Prostate gland (tissue), 2 donors: ENCODE data around the gene AFDN. TPM values are rescaled to one million over a fixed set of nuclear protein-coding genes. Genes with fewer than 3 reads are reported as not detected.

ENCODE experiments used
- DNase-seq: peaks from one replicate; pipeline ENCODE4 v3.0.0-alpha.2; 2019; ENCODE audit warnings: low spot score
- H3K27ac ChIP-seq, 2 donors: fragments of 200-600 bp; sonication (generic); 2 replicates each; pipeline ENCODE4 v1.5.1; 2017 to 2019
- H3K27me3 ChIP-seq: fragments of 200-600 bp; sonication (generic); replicated peaks from 2 replicates; pipeline ENCODE4 v1.5.1; 2019; ENCODE audit not compliant: insufficient read depth
- H3K36me3 ChIP-seq, 2 donors: fragments of 200-600 bp; sonication (generic); 1 replicate in 1 of 2; 2 replicates in 1 of 2; pipeline versions ENCODE4 v1.5.1 to v1.8.1; 2017 to 2019
- H3K4me1 ChIP-seq: fragments of 200-600 bp; sonication (generic); replicated peaks from 2 replicates; pipeline ENCODE4 v1.5.1; 2019
- H3K4me3 ChIP-seq, 2 donors: fragments of 200-600 bp; sonication (generic); 2 replicates each; pipeline ENCODE4 v1.5.1; 2017 to 2019
- H3K9me3 ChIP-seq: fragments of 200-600 bp; sonication (generic); 2 replicates; pipeline ENCODE4 v1.5.1; 2017
- CTCF ChIP-seq, 4 experiments: fragments of 200-600 bp in 2 of 4; fragments of 450-650 bp in 2 of 4; sonication (generic) in 2 of 4; IDR thresholded peaks; 1 replicate in 3 of 4; 2 replicates in 1 of 4; pipeline ENCODE4 v1.5.1; 2016 to 2019; ENCODE audit warnings: antibody characterized with exemption in 4 of 4, mild to moderate bottlenecking in 2 of 4, moderate library complexity in 2 of 4
- POLR2A ChIP-seq: fragments of 450-650 bp; IDR thresholded peaks from one replicate; pipeline ENCODE4 v1.6.1; 2016; ENCODE audit warnings: antibody characterized with exemption, mild to moderate bottlenecking
- POLR2AphosphoS5 ChIP-seq: sonication (generic); formaldehyde crosslinking; IDR thresholded peaks from one replicate; pipeline ENCODE4 v1.6.1; 2017; ENCODE audit warnings: antibody characterized with exemption
- WGBS: methylation state at CpG from one replicate; pipeline ENCODE4 v1.1.5; 2018; 5-methylcytosine and 5-hydroxymethylcytosine counted together
- intact Hi-C: fragments of 100-400 bp; cut with DNase I; formaldehyde crosslinking; loops from one replicate; pipeline ENCODE4 v1.14.2; 2022
- total RNA-seq, 2 donors: library from RNA; depleted of rRNA; stranded (reverse); fragments of >200 nt; gene quantifications; one replicate each; pipeline ENCODE4 v1.1.0, GENCODE V29; 2016

AFDN gene
- total RNA-seq, 2 donors from 2014 or later: 171 to 204 TPM

GRCh38 chr6:167807200-167807599 lies 19.5 kb upstream of the AFDN start:
- intact Hi-C loops: no loop called here
- H3K4me1 ChIP-seq: no peaks in the 10 kb centered on the region
- H3K9me3 ChIP-seq: no peaks in the 10 kb centered on the region
- WGBS: 80% methylated on average over 6 of the region's 6 CpGs
- TF ChIP-seq CTCF (IDR thresholded peaks at IDR 0.05) (no peak), POLR2AphosphoS5 (no peak), POLR2A (no peak)
- no peaks in the 10 kb centered on the region for H3K36me3 ChIP-seq
- no peak for DNase-seq
- H3K4me3 ChIP-seq: no peak overlapping the region
- no peaks in the 10 kb centered on the region for H3K27me3 ChIP-seq
- no peak overlapping the region for H3K27ac ChIP-seq

- WGBS: 63% methylated on average over 3 of the region's 3 CpGs
These were observed 19.0 kb upstream of the AFDN start for GRCh38 chr6:167807756-167808155.

GRCh38 chr6:167811040-167811439 lies 15.7 kb upstream of the AFDN start:
- no peak overlapping the region for H3K4me3 ChIP-seq
- no peak for DNase-seq
- H3K27ac ChIP-seq: no peak overlapping the region
- intact Hi-C loops: no loop called here
- no peaks in the 10 kb centered on the region for H3K4me1 ChIP-seq
- H3K36me3 ChIP-seq: no peaks in the 10 kb centered on the region
- H3K27me3 ChIP-seq: no peaks in the 10 kb centered on the region
- WGBS: 84% methylated on average over 5 of the region's 5 CpGs
- no peaks in the 10 kb centered on the region for H3K9me3 ChIP-seq
- TF ChIP-seq POLR2AphosphoS5: no peak
- TF ChIP-seq CTCF (IDR thresholded peaks at IDR 0.05): no peak
- TF ChIP-seq POLR2A: no peak

More at GRCh38 chr6:167807756-167808155, 19.0 kb upstream of the AFDN start:
- Histone ChIP-seq H3K27me3 (no peaks in the 10 kb centered on the region), H3K9me3 (no peaks in the 10 kb centered on the region), H3K4me3 (no peak overlapping the region), H3K36me3 (no peaks in the 10 kb centered on the region), H3K4me1 (no peaks in the 10 kb centered on the region), H3K27ac (no peak overlapping the region)
- TF ChIP-seq POLR2AphosphoS5 (no peak), POLR2A (no peak), CTCF (IDR thresholded peaks at IDR 0.05) (no peak)
- no peak for DNase-seq
- intact Hi-C loops: no loop called here

GRCh38 chr6:167811442-167812087 lies 15.1 kb upstream of the AFDN start:
- Histone ChIP-seq H3K4me1 (no peaks in the 10 kb centered on the region), H3K9me3 (no peaks in the 10 kb centered on the region), H3K27me3 (no peaks in the 10 kb centered on the region), H3K36me3 (no peaks in the 10 kb centered on the region), H3K4me3 (no peak overlapping the region), H3K27ac (no peak overlapping the region)
- TF ChIP-seq CTCF (IDR thresholded peaks at IDR 0.05) (no peak), POLR2A (no peak), POLR2AphosphoS5 (no peak)
- no peak for DNase-seq
- intact Hi-C loops: no loop called here
- 79% methylated on average over 5 of the region's 5 CpGs for WGBS

- intact Hi-C loops: no loop called here
- no peaks in the 10 kb centered on the region for H3K27me3 ChIP-seq
- H3K36me3 ChIP-seq: no peaks in the 10 kb centered on the region
- no peak overlapping the region for H3K4me3 ChIP-seq
- DNase-seq: no peak
- TF ChIP-seq POLR2A: no peak
- no peak for TF ChIP-seq POLR2AphosphoS5
- no peak for TF ChIP-seq CTCF (IDR thresholded peaks at IDR 0.05)
- 91% methylated on average over 2 of the region's 2 CpGs for WGBS
- H3K9me3 ChIP-seq: no peaks in the 10 kb centered on the region
- no peak overlapping the region for H3K27ac ChIP-seq
- H3K4me1 ChIP-seq: no peaks in the 10 kb centered on the region
These were observed 14.6 kb upstream of the AFDN start for GRCh38 chr6:167812088-167812487.
